ENCODE results near the gene THAP9. TPM values are rescaled to one million over a fixed set of nuclear protein-coding genes. Genes with fewer than 3 reads are reported as not detected.
A peak's percentile ranks its signal among the peaks of the same experiment; 100 is the strongest.
"Not testable (repeated sequence)": the region's sequence is repeated elsewhere in the genome, so short reads cannot be mapped to it uniquely, and the experiment has no call there.

Gene THAP9
- total RNA-seq, 1 experiment from 2014 or later = 3.2 TPM

GRCh38 chr4:82851885-82852750 is 48.4 kb upstream of the THAP9 start:
- H3K27ac ChIP-seq (ENCODE audit: low read length) = no peak overlapping the region
- POLR2A ChIA-PET (ENCODE audit: unreplicated experiment) = no interaction called here
- no peak overlapping the region for H3K4me2 ChIP-seq (ENCODE audit: low read length)
- no peaks in the 10 kb centered on the region for H3K4me1 ChIP-seq (ENCODE audit: insufficient read depth, low read length)
- H3K79me2 ChIP-seq (ENCODE audit: low read length) = no peaks in the 10 kb centered on the region
- no peaks in the 10 kb centered on the region for H3F3A ChIP-seq (ENCODE audit: low read length, unreplicated experiment)
- no TSS peak for BruUV-seq (replicated peaks)
- H3K9me2 ChIP-seq (replicated peaks; ENCODE audit: low read length) = no peaks in the 10 kb centered on the region
- peak; percentile 60 for DNase-seq
- no peaks in the 10 kb centered on the region for H4K20me1 ChIP-seq (ENCODE audit: low read length)
- H3K9ac ChIP-seq (ENCODE audit: low read length) = no peak overlapping the region
- ATAC-seq = peak; percentile 49; the same call in 1 of the 2 replicates
- TF ChIP-seq EZH2 (IDR thresholded peaks at IDR 0.05; ENCODE audit: low read length, unreplicated experiment) = no peak
- TF ChIP-seq CTCF (conservative IDR thresholded peaks at IDR 0.05; ENCODE audit: low read depth, low read length) = peak; percentile 56
- TF ChIP-seq EZH2phosphoT487 (IDR thresholded peaks at IDR 0.05; ENCODE audit: borderline replicate concordance, low read length) = no peak
- H3K36me3 ChIP-seq (ENCODE audit: low read depth, low read length) = peaks cover 43% of the 10 kb centered on the region
- no peaks in the 10 kb centered on the region for H3K27me3 ChIP-seq (ENCODE audit: low read length)
- H2AFZ ChIP-seq (ENCODE audit: low read length) = no peak overlapping the region
- H3K9me3 ChIP-seq (ENCODE audit: low read length) = no peaks in the 10 kb centered on the region
- CTCF ChIA-PET = interaction anchor here (0.7 kb wide), 1 partner anchor 60 kb away, joined by 3 read pairs; no protein-coding TSS in a partner anchor
- intact Hi-C loops (cut with micrococcal nuclease) = no loop called here
- H3K4me3 ChIP-seq (ENCODE audit: low read length) = no peak overlapping the region

- ChIA-PET POLR2A (ENCODE audit: unreplicated experiment) (no interaction called here), CTCF (no interaction called here)
- intact Hi-C loops (cut with micrococcal nuclease) = no loop called here
- TF ChIP-seq CTCF (conservative IDR thresholded peaks at IDR 0.05; ENCODE audit: low read depth, low read length) (no peak), EZH2phosphoT487 (IDR thresholded peaks at IDR 0.05; ENCODE audit: borderline replicate concordance, low read length) (no peak)
- no peak overlapping the region for H3K9ac ChIP-seq (ENCODE audit: low read length)
- H3K4me2 ChIP-seq (ENCODE audit: low read length) = no peak overlapping the region
- BruUV-seq (replicated peaks) = no TSS peak
- no peak overlapping the region for H3K27ac ChIP-seq (ENCODE audit: low read length)
- DNase-seq = peak; percentile 2
- H3K36me3 ChIP-seq (ENCODE audit: low read depth, low read length) = peaks cover 47% of the 10 kb centered on the region
- ATAC-seq = peak; percentile 35; the same call in 1 of the 2 replicates
- H3K9me3 ChIP-seq (ENCODE audit: low read length) = no peaks in the 10 kb centered on the region
- H2AFZ ChIP-seq (ENCODE audit: low read length) = no peak overlapping the region
- H3F3A ChIP-seq (ENCODE audit: low read length, unreplicated experiment) = no peaks in the 10 kb centered on the region
- H3K9me2 ChIP-seq (replicated peaks; ENCODE audit: low read length) = no peaks in the 10 kb centered on the region
- no peak overlapping the region for H3K4me3 ChIP-seq (ENCODE audit: low read length)
- no peaks in the 10 kb centered on the region for H4K20me1 ChIP-seq (ENCODE audit: low read length)
- H3K79me2 ChIP-seq (ENCODE audit: low read length) = no peaks in the 10 kb centered on the region
- no peaks in the 10 kb centered on the region for H3K4me1 ChIP-seq (ENCODE audit: insufficient read depth, low read length)
- H3K27me3 ChIP-seq (ENCODE audit: low read length) = no peaks in the 10 kb centered on the region
Measured at GRCh38 chr4:82852751-82853285, 47.7 kb upstream of the THAP9 start.

GRCh38 chr4:82860487-82860886 is 40.0 kb upstream of the THAP9 start:
- POLR2A ChIA-PET (ENCODE audit: unreplicated experiment); H3K27me3 ChIP-seq (ENCODE audit: low read length); H3K4me3 ChIP-seq (ENCODE audit: low read length); H4K20me1 ChIP-seq (ENCODE audit: low read length); ATAC-seq; BruUV-seq (replicated peaks); H3K9me2 ChIP-seq (replicated peaks; ENCODE audit: low read length); H3K79me2 ChIP-seq (ENCODE audit: low read length); intact Hi-C loops (cut with micrococcal nuclease); H3F3A ChIP-seq (ENCODE audit: low read length, unreplicated experiment); H2AFZ ChIP-seq (ENCODE audit: low read length); DNase-seq; H3K4me2 ChIP-seq (ENCODE audit: low read length); H3K9ac ChIP-seq (ENCODE audit: low read length); CTCF ChIA-PET; H3K9me3 ChIP-seq (ENCODE audit: low read length); H3K27ac ChIP-seq (ENCODE audit: low read length): not testable (repeated sequence)
- Histone ChIP-seq H3K36me3 (ENCODE audit: low read depth, low read length) (peaks cover 32% of the 10 kb centered on the region), H3K4me1 (ENCODE audit: insufficient read depth, low read length) (peaks cover 12% of the 10 kb centered on the region; the same call in 1 of the 2 replicates)

Data from PC-3 (cell line).